Kidney capillary endothelial cell (primary cell): ENCODE measurements around the gene ERRFI1.

Experiments used
- DNase-seq: peaks from one replicate; pipeline ENCODE4 v3.0.0-alpha.2; 2018; ENCODE audit warnings: low spot score

The ERRFI1 gene

DNA sequence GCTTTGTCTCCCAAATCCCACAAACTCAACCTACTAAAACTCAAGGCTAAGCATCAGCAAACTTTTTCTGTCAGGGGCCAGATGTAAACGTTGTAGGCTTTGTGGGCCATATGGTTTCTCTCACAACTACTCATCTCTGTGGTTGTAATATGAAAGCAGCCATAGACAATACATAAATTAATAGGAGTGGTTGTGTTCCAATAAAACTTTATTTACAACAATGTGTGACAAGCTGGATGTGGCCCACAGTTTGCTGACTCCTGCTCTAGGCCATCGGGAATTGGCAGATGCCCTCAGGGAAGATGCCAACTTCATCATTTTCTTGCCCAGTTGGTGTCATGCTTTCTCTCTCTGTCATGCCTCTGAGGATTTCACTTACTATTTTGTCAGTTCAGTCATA is 17.5 kb upstream of the ERRFI1 start:
- no peak for DNase-seq

GRCh38 chr1:8042134-8042533 is 16.0 kb upstream of the ERRFI1 start:
- no peak for DNase-seq

GRCh38 chr1:8040586-8040985 is 14.5 kb upstream of the ERRFI1 start:
- peak; percentile 88 for DNase-seq

DNA sequence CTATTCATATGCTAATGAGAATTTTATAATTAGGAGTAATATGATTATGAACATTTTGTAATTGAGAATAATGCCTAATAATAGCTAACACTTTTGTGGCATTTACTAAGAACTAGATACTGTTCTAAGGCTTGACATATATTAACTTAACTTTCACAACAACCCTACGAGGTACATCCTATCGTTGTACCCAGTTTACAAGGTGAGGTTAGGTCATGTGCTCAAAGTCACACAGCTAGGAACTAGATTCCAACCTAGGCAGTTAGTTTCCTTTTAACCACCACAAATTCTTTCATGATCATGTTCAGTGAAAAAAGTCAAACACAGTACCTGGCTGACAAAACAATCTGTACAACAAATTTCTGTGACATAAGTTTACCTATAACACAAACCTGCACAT is 13.0 kb upstream of the ERRFI1 start:
- no peak for DNase-seq

- no peak for DNase-seq
Observed at GRCh38 chr1:8035289-8035688, 9.2 kb upstream of the ERRFI1 start.

- DNase-seq, result no peak
Observed at GRCh38 chr1:8033322-8033721, 7.2 kb upstream of the ERRFI1 start.

DNA sequence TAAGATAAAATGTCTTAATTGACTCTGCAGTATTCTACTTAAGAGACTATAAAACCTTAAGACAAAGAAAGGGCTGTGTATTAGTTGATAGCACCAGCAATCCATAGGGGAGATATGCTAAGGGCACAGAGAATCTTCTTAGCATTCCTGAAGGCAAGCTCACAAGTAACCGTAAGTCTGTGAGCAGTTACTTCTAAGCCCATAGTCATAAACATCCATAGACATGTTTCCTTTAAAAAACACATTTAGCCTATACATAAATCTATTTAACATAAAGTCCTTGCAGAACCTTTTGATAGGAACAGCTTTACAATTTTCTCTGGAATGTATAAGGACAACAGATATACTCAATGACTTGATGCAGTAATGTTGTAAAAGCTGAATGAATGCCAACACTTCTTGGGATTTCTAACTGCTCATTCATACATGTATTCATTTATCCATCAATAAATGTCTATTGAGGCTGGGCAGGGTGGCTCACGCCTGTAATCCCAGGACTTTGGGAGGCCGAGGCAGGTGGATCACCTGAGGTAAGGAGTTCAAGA is 6.3 kb upstream of the ERRFI1 start:
- DNase-seq, result no peak

- DNase-seq, result no peak
Observed at GRCh38 chr1:8031176-8031785, 5.2 kb upstream of the ERRFI1 start.

DNA sequence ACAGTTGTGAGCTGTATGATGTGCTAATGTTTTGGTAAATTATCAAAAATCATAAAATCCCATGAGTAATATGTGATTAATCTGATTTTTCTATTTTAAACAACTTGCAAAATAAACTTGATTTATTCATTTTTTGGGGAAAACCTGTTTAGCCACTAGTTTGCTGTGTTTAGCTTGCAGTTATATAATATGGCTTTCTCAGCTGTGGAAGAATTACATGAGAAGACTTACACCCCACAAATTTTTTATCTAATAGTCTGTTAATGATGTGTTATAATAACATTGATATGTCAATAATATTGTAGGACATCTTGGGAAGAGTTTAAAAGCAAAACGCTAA is 2.4 kb upstream of the ERRFI1 start:
- DNase-seq, result no peak

GRCh38 chr1:8027748-8028570 is 1.9 kb upstream of the ERRFI1 start:
- no peak for DNase-seq

GRCh38 chr1:8026976-8027747 is 1.1 kb upstream of the ERRFI1 start:
- no peak for DNase-seq

GRCh38 chr1:8025671-8026144 is 401 bp downstream of the ERRFI1 start:
- no peak for DNase-seq

- no peak for DNase-seq
Observed at GRCh38 chr1:8025061-8025670, 943 bp downstream of the ERRFI1 start.

- DNase-seq, result no peak
Observed at GRCh38 chr1:8024329-8024728, 1.8 kb downstream of the ERRFI1 start.

GRCh38 chr1:8023995-8024313 is 2.2 kb downstream of the ERRFI1 start:
- no peak for DNase-seq

DNA sequence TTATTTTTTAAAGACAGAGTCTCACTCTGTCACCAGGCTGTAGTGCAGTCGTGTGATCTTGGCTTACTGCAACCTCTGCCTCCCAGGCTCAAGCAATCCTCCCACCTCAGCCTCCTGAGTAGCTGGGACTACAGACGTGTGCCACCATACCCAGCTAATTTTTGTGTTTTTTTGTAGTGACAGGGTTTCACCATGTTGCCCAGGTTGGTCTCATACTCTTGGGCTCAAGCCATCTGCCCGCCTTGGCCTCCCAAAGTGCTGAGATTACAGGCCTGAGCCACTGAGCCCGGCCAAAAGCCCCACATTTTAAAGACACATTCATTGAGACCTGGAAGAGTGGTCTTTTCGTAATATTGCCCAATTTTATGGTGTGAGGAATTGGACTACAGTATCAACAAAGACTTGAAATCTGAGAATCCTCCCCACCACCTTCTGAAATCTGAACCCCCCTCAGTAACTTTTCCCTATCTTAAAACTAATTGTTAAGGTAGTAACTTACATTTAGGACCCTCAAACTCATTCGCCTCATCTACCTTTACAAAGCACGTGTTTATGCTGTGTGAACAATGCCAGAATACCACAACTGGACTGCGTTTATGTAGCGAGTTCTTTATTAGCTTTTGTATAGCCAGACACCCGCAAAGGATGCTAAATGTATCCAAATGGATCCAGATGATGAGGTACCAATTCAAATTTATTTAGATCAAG is 2.7 kb downstream of the ERRFI1 start:
- DNase-seq, result no peak

DNA sequence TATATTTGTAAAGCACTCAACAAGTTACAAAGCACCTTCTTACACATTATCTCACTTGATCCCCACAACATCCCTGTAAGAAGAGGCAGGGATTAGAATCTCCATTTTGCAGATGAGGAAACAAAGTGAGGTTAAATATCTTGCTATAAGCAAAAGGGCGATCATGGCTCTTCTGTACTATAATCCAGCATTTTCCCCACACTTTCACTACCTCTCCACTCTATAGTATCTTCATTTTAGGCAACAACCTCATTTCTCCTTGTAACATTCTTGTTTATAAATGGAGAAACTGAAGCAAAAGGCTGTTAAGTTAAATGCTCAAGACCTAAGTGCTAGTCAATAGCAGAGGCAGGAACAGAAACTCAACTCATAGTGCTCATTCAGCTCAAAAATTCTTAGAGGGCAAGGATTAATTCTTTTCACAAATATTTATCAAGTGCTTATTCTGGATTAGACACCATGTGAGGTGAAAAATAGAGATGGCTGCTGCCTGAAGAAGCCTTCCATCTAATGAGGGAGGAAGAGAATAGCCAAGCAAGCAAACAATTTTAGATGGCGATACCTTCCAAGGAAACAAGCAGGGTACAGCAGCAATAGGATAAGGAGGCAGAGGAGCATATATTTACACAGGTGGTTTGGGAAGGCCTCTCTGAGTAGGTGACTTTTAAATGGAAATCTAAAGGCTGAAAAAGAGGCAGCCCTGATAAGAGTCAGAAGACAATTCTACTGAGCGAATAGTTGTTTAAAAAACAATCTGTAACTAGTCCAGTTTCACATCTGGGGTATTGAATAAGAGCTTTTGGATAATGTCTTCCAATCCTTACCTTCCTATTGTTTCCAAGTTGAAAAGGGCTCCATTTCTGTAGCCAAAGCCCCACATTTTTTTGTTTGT is 3.5 kb downstream of the ERRFI1 start:
- DNase-seq, result no peak

- DNase-seq, result no peak
Observed at GRCh38 chr1:8021676-8022266, 4.3 kb downstream of the ERRFI1 start.

- peak; percentile 63 for DNase-seq
Observed at GRCh38 chr1:8020032-8020431, 6.1 kb downstream of the ERRFI1 start.

DNA sequence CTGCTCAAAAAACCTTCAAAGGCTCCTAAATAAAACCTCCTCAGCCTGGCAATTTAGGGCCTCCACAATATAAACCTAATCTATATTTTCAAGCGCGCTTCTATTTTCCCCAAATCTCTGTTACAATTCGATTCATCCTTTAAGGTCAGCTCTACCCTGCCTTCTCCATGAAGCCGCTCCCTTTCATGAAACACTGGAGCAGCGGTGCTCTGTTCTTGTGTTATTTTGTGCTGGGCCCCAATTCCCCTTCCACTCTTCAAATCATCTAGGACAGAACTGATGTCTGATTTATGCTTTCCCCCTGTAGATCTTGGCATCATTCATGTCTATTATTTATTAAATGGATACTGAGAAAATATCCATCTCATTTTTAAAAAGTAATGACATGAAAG is 6.9 kb downstream of the ERRFI1 start:
- DNase-seq, result no peak
